OCI-LY7 (cell line): ENCODE measurements around the gene ECSIT. TPM values are rescaled to one million over a fixed set of nuclear protein-coding genes. Genes with fewer than 3 reads are reported as not detected.
A peak's percentile ranks its signal among the peaks of the same experiment; 100 is the strongest.
"Not testable (repeated sequence)": the region's sequence is repeated elsewhere in the genome, so short reads cannot be mapped to it uniquely, and the experiment has no call there.

Experiments used
- BruUV-seq: library from RNA; stranded (reverse); fragments of 400-500 nt; replicated peaks from 2 replicates; lab custom pipeline; 2021; lab: Mats Ljungman, UMichigan
- CTCF ChIA-PET: fragments of 300-600 bp; sonication (Branson Sonifier 250); formaldehyde crosslinking; loops from one replicate; lab custom pipeline; 2022; ENCODE audit warnings: antibody characterized with exemption; ENCODE audit not compliant: unreplicated experiment; lab: Charles Lee
- POLR2A ChIA-PET: fragments of 300-600 bp; sonication (Branson Sonifier 250); formaldehyde crosslinking; loops from one replicate; lab custom pipeline; 2022; ENCODE audit warnings: antibody characterized with exemption; lab: Charles Lee
- DNase-seq: peaks from one replicate; pipeline ENCODE4 v3.0.0-alpha.2; 2015; ENCODE audit warnings: low spot score
- H2AFZ ChIP-seq: fragments of 200-600 bp; sonication (generic), shearing (Covaris generic); 2 replicates; pipeline ENCODE4 v1.6.1; 2014; ENCODE audit warnings: mild to moderate bottlenecking, antibody characterized with exemption, low read length, moderate library complexity
- H3K27ac ChIP-seq: fragments of 200-600 bp; sonication (generic); 2 replicates; pipeline ENCODE4 v1.5.1; 2014; ENCODE audit warnings: mixed run types, low read depth, mild to moderate bottlenecking, moderate library complexity, low read length, inconsistent platforms; ENCODE audit not compliant: poor library complexity, severe bottlenecking
- H3K36me3 ChIP-seq: fragments of 200-600 bp; sonication (generic); 2 replicates; pipeline ENCODE4 v1.6.1; 2014; ENCODE audit warnings: mild to moderate bottlenecking, antibody characterized with exemption, low read length, moderate library complexity, mixed read lengths; ENCODE audit not compliant: insufficient read depth
- H3K4me1 ChIP-seq: fragments of 200-600 bp; sonication (generic); 2 replicates; pipeline ENCODE4 v1.5.1; 2014; ENCODE audit warnings: mild to moderate bottlenecking, low read length; ENCODE audit not compliant: insufficient read depth, poor library complexity, severe bottlenecking
- H3K4me2 ChIP-seq: fragments of 200-600 bp; sonication (generic); 2 replicates; pipeline ENCODE4 v1.6.1; 2014; ENCODE audit warnings: mild to moderate bottlenecking, low read length
- H3K4me3 ChIP-seq: fragments of 200-600 bp; sonication (generic); 2 replicates; pipeline ENCODE4 v1.5.1; 2014; ENCODE audit warnings: mild to moderate bottlenecking, low read depth, low read length; ENCODE audit not compliant: poor library complexity, severe bottlenecking
- H3K79me2 ChIP-seq: fragments of 200-600 bp; sonication (generic); 2 replicates; pipeline ENCODE4 v1.6.1; 2016; ENCODE audit warnings: low read depth, mild to moderate bottlenecking, low read length, moderate library complexity, mixed read lengths; ENCODE audit not compliant: insufficient read depth
- H3K9me2 ChIP-seq: fragments of 200-600 bp; sonication (generic); 2 replicates; pipeline ENCODE4 v1.6.1; 2016; ENCODE audit warnings: mild to moderate bottlenecking, low read length, mixed read lengths; ENCODE audit not compliant: insufficient read depth
- H3K9me3 ChIP-seq: fragments of 200-600 bp; sonication (generic); 2 replicates; pipeline ENCODE4 v1.6.1; 2014; ENCODE audit warnings: mild to moderate bottlenecking, mixed run types, low read length, mixed read lengths
- H4K20me1 ChIP-seq: fragments of 200-600 bp; sonication (generic); 2 replicates; pipeline ENCODE4 v1.6.1; 2014; ENCODE audit warnings: mild to moderate bottlenecking, antibody characterized with exemption, low read length, moderate library complexity, mixed read lengths; ENCODE audit not compliant: insufficient read depth
- CTCF ChIP-seq: fragments of 200-600 bp; sonication (generic); conservative IDR thresholded peaks from 2 replicates; pipeline ENCODE4 v1.5.1; 2014; ENCODE audit warnings: mild to moderate bottlenecking, antibody characterized with exemption, low read length, moderate library complexity, mixed read lengths
- EZH2phosphoT487 ChIP-seq: fragments of 200-600 bp; sonication (generic); IDR thresholded peaks from 2 replicates; pipeline ENCODE4 v1.6.1; 2018; ENCODE audit warnings: low read depth, borderline replicate concordance, mild to moderate bottlenecking, mixed run types, antibody characterized with exemption, low read length, moderate library complexity, mixed read lengths
- intact Hi-C: fragments of 100-400 bp; cut with micrococcal nuclease; formaldehyde crosslinking; loops from one replicate; pipeline ENCODE4 v1.10.0; 2022; ENCODE audit not compliant: unreplicated experiment
- total RNA-seq, 2 experiments: library from RNA; depleted of rRNA in 1 of 2; stranded (reverse); fragments of >200 nt in 1 of 2; shearing (Covaris generic) in 1 of 2; gene quantifications; 2 replicates each; pipeline ENCODE4 v1.2.3, GENCODE V29; 2014 to 2022

ECSIT gene
- total RNA-seq, 2 experiments from 2014 or later = 40.6 to 59.5 TPM

GRCh38 chr19:11576227-11576626, 47.3 kb upstream of the ECSIT start:
- Histone ChIP-seq H3K9me2 (no peaks in the 10 kb centered on the region), H3K4me1 (peaks cover 48% of the 10 kb centered on the region), H2AFZ (no peak overlapping the region), H3K79me2 (no peaks in the 10 kb centered on the region; the same call in 1 of the 2 replicates), H3K27ac (no peak overlapping the region), H3K4me2 (no peak overlapping the region), H4K20me1 (no peaks in the 10 kb centered on the region), H3K4me3 (no peak overlapping the region), H3K36me3 (no peaks in the 10 kb centered on the region), H3K9me3 (no peaks in the 10 kb centered on the region)
- no peak for TF ChIP-seq EZH2phosphoT487
- no peak for TF ChIP-seq CTCF
- ChIA-PET POLR2A (no interaction called here), CTCF (no interaction called here)
- no peak for DNase-seq
- intact Hi-C loops = no loop called here
- no TSS peak for BruUV-seq

- DNase-seq = no peak
- Histone ChIP-seq H3K27ac (peak overlapping the region; percentile 4), H3K4me2 (peak overlapping the region; percentile 10; the same call in 1 of the 2 replicates), H3K36me3 (no peaks in the 10 kb centered on the region), H3K4me3 (no peak overlapping the region), H3K4me1 (peaks cover 38% of the 10 kb centered on the region), H3K79me2 (no peaks in the 10 kb centered on the region), H3K9me3 (no peaks in the 10 kb centered on the region), H3K9me2 (no peaks in the 10 kb centered on the region), H4K20me1 (no peaks in the 10 kb centered on the region), H2AFZ (no peak overlapping the region)
- ChIA-PET POLR2A (interaction anchor here (0.6 kb wide), 1 partner anchor 41 kb away, joined by 4 read pairs; no protein-coding TSS in a partner anchor), CTCF (no interaction called here)
- TF ChIP-seq CTCF = no peak
- TF ChIP-seq EZH2phosphoT487 = no peak
- no TSS peak for BruUV-seq
- intact Hi-C loops = no loop called here
Observed at GRCh38 chr19:11574689-11575088, 45.8 kb upstream of the ECSIT start.

GRCh38 chr19:11573763-11574162, 44.8 kb upstream of the ECSIT start:
- H3K79me2 ChIP-seq, H2AFZ ChIP-seq, H3K9me3 ChIP-seq, H4K20me1 ChIP-seq, intact Hi-C loops, H3K4me3 ChIP-seq, POLR2A ChIA-PET, H3K4me2 ChIP-seq, CTCF ChIA-PET, DNase-seq, H3K9me2 ChIP-seq, BruUV-seq, H3K36me3 ChIP-seq, H3K27ac ChIP-seq: not testable (repeated sequence)
- peaks cover 36% of the 10 kb centered on the region for H3K4me1 ChIP-seq

GRCh38 chr19:11573354-11573753, 44.4 kb upstream of the ECSIT start:
- BruUV-seq, CTCF ChIA-PET, intact Hi-C loops: not testable (repeated sequence)

More at GRCh38 chr19:11573354-11573753, 44.4 kb upstream of the ECSIT start:
- peaks cover 36% of the 10 kb centered on the region for H3K4me1 ChIP-seq
- H3K36me3 ChIP-seq, H3K4me2 ChIP-seq, H3K9me2 ChIP-seq, H3K4me3 ChIP-seq, H4K20me1 ChIP-seq, H3K9me3 ChIP-seq, H2AFZ ChIP-seq, H3K27ac ChIP-seq, H3K79me2 ChIP-seq, DNase-seq, POLR2A ChIA-PET: not testable (repeated sequence)
